Umbilical cord (tissue), 2 donors: ENCODE measurements around the gene TTC34. TPM values are rescaled to one million over a fixed set of nuclear protein-coding genes. Genes with fewer than 3 reads are reported as not detected.
A peak's percentile ranks its signal among the peaks of the same experiment; 100 is the strongest.

Experiments used
- DNase-seq: peaks from one replicate; pipeline ENCODE4 v3.0.0-alpha.2; 2015; ENCODE audit warnings: low spot score
- total RNA-seq: library from RNA; depleted of rRNA; stranded (reverse); fragments of >200 nt; gene quantifications from one replicate; pipeline ENCODE4 v1.2.3, GENCODE V29; 2014; ENCODE audit warnings: low replicate concordance; ENCODE audit not compliant: insufficient read depth

Gene TTC34
- total RNA-seq, 1 donor from 2014 or later, result under 0.01 TPM

- no peak for DNase-seq
Observed at GRCh38 chr1:2643414-2644077, 157.9 kb downstream of the TTC34 start.

- peak; percentile 96 for DNase-seq
Observed at GRCh38 chr1:2642560-2643413, 158.7 kb downstream of the TTC34 start.

- DNase-seq, result no peak
Observed at GRCh38 chr1:2642131-2642559, 159.3 kb downstream of the TTC34 start.

GRCh38 chr1:2641381-2642130 lies 159.9 kb downstream of the TTC34 start:
- DNase-seq, result no peak

- no peak for DNase-seq
Observed at GRCh38 chr1:2640626-2641025, 160.9 kb downstream of the TTC34 start.

GRCh38 chr1:2639607-2640521 lies 161.6 kb downstream of the TTC34 start:
- no peak for DNase-seq

- no peak for DNase-seq
Observed at GRCh38 chr1:2639203-2639602, 162.3 kb downstream of the TTC34 start.

- no peak for DNase-seq
Observed at GRCh38 chr1:2638466-2639115, 162.9 kb downstream of the TTC34 start.

GRCh38 chr1:2637442-2638145 lies 163.9 kb downstream of the TTC34 start:
- DNase-seq, result no peak

- no peak for DNase-seq
Observed at GRCh38 chr1:2636733-2637132, 164.8 kb downstream of the TTC34 start.

- no peak for DNase-seq
Observed at GRCh38 chr1:2635361-2636010, 166.0 kb downstream of the TTC34 start.

GRCh38 chr1:2633936-2634491 lies 167.5 kb downstream of the TTC34 start:
- no peak for DNase-seq

- DNase-seq, result no peak
Observed at GRCh38 chr1:2633366-2633935, 168.0 kb downstream of the TTC34 start.

- DNase-seq, result no peak
Observed at GRCh38 chr1:2632561-2633361, 168.7 kb downstream of the TTC34 start, which contains the start of gene MMEL1. TSS of gene MMEL1 (minus strand) at chr1:2633016. CDS start at chr1:2629484, 3,532 bp downstream.

- no peak for DNase-seq
Observed at GRCh38 chr1:2632051-2632430, 169.5 kb downstream of the TTC34 start.

- DNase-seq, result no peak
Observed at GRCh38 chr1:2631136-2632050, 170.1 kb downstream of the TTC34 start.
